DMS 273 (cell line): ENCODE measurements around the gene AFF3.
A peak's percentile ranks its signal among the peaks of the same experiment; 100 is the strongest.

Source experiments
- DNase-seq: peaks from one replicate; lab custom pipeline; 2025; ENCODE audit not compliant: unreplicated experiment; lab: John Stamatoyannopoulos, UW

The AFF3 gene

DNA sequence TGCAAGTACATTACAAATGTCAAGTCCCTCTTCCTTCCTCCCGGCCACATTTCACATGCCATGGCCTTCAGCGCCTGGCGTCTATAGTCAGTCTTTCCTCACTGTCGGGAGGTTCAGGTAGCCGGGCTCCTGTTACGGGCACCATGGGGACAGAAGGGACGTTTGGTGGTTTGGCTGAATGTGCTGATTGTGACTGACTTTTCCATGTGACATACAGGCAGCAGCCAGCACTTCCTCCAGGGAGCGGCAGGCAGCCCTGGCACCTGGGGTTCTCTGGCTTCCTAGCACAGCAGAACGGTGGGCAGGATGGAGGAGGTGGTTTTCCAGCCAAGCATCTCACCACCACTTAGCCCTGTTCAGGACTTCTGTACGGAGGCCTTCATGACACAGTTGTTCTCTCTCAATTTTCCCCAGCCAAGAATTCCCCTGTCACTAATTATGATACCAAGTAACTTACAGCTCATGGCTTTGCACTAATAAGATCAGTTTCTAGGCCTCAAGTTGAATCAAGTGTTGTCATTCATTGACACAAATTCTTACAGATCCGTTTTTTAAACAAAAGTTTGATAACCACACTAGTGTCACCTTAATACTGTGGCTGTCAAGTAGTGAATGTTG is 568.6 kb downstream of the AFF3 start:
- DNase-seq: no peak

DNA sequence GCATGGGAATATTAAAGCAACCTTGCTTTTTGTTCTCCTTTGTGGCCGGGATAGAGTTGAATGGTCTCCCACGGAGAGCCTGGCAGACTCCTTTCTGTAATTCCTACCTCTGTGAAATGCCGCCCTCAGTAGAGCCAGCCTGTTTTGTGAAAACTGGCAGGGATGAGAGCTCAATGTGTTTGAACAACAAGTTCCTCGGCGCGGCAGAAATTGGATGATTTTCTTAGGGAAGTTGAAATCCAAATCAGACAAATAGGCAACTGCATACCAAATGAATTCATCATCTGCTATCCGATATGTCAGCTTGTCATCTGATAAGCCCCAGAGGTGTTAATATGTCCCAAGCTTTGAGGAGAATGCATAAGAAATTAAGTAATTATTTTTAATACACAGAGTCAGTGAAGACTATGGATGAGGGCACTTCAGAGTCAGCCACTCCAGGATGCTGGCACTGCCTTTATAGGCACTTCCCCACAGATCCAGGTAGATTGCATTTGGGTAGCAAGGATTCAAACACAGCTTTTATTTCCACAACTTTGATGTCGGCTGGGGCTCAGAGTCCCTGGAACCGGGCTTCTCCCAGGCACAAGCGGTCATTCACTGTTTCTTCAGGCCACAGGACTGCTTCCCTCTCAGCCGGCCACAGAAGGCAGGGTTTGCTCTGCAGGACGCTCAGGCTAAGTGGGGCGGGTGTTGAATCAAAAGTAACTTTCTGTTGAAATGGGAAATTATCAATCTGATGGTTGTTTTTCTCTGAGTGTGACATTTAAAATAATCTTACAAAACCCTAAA is 569.8 kb downstream of the AFF3 start:
- peak; percentile 57 for DNase-seq

DNA sequence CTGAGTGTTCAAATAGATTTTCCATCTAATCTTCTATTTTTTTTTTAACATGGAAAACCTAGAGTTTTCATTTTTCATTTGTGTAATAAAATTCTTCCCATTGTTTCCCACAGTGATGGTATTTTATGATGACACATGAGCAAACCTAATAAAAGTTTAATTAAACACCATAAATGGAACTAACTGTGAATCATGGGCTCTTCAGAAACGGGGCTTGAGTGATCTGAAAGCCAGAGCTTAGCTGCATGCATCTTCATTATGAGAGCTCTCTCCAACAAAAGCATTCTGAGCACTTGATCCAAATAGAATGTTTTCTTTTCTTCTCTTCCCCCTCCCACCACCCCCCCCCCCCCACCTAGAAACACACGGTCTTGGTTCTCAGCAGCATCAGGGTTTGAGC is 570.4 kb downstream of the AFF3 start:
- peak; percentile 36 for DNase-seq

DNA sequence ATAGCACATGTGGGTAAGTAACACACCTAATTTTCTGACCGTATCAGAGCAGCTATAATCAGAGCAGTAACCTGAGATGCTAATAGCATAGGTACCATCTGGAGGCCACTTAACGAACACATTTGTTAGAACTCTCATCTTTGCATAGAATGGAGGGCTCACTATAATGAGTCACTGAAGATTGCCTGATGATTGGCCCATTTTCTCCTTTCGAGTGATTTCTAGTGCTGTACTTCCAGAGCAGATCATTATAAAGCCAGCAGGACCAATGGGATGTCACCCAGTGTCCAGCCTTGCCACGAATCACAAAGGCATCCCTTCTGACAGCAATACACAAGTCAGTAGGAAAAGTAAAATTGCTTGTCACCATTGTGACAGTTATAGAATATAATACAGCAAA is 570.9 kb downstream of the AFF3 start:
- DNase-seq: peak; percentile 95

DNA sequence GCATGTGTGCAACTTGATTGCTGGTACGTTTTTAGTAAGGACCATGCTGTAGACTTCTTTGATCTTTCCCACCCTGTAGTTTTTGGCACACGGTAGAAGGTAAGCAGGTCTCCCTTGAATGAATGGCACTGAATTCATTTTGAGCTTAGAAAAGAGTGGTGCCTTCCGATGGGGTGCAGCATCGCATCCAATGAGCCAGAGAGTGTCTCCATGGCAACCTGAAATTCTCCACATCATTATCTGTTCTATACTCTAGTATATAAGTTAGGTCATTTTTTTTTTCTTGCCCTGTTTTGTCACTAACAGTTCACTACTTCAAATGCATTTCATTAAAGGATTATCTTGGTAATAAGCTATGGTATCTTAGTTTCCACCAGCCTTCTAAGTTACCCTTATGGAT is 571.4 kb downstream of the AFF3 start:
- DNase-seq: peak; percentile 42

DNA sequence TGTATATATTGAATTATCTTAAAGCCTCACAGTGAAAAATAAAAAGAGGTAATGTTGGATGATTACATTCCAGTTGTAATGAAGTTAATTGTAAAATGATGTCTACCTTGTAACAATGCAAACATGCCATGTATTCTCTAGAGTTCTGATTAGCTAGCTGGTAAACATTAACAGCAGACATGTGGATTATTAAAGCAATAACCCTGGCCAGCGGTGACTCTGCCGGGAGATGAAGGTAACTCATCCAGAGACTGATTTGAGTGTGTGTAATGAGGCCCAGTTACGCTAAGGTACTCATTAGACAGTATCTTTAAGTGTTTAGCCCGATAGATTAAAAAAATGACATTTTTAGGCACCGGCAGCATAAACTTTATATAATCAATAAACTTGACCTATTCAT is 573.0 kb downstream of the AFF3 start:
- no peak for DNase-seq

GRCh38 chr2:99565227-99565626 is 577.2 kb downstream of the AFF3 start:
- DNase-seq: no peak

DNA sequence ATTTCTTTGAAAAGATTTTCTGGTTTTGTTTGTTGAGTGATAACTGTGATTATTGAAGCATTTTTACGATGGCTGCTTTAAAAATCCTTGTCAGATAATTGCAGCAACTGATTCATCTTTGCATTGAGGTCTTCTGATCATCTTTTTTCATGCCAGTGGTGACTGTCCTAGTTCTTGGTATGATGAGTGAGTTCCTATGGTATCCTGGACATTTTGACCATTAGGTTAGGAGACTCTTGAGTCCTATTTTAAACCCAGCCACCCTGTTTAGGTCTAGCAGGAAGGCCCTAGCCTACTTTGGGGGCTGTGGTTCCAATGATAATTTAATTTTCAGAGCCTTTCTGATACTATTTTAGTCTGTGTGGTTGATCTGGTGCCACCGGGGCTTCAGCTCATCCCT is 579.9 kb downstream of the AFF3 start:
- DNase-seq: no peak

DNA sequence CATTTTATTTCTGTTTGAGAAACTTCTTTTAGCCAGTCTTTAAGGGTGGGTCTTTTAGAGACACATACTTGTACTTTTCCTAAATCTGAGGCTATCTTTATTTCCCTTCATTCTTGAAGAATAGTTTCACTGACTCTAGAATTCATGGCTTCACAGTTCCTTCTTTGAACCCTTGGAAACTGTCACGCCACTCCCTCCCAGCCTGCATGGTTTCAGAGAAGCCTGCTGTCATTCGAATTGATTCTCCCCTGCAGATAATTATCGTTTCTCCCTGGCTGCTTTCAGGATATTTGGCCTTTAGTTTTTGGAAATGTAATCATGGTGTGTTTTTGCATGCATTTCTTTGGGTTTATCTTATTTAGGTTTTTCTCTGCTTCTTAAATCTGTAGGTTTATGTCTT is 580.6 kb downstream of the AFF3 start:
- DNase-seq: no peak

DNA sequence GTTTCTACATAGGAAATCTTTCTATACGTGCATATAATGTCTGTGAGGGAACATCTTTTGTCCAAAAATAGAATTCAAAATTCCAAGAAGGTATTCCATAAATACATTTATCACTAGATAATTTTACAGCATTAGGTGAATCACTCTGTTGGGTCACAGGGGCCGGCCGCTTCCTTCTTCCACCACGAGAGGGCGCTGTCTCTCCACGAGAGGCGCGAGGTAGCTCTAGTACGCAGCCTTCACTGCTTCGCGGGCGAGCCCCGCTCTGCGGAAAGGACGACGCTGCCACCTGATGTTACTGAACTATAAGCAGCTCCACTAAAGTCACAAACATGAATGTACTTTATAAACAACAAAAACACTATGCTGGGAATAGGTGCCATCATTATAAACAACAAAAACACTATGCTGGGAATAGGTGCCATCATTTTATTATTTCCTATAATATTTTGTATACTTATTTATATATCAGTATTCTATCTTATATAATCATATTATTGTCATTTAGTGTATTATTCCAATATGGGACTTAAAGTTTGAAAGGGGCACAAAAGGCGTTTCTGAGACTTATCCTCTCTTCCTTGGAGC is 583.2 kb downstream of the AFF3 start:
- DNase-seq: peak; percentile 91

DNA sequence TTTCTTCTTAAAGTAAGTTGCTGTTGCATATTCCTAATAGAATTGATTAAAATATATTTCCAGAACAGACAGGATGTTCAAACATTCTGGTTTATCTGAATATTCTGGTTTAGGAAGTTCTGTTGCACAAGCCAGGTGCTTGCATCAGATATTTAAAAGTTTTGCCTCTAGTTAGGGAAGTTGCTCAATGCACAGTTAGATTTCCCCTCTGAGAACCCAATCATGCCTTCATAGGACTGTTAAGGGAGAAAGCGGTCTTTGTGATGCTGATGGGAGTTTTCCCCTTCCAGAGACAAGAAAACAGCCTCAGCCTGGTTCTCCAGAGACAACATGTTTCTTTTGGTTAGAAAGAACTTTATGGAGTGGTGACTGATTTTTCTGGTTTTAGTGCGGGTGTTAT is 587.0 kb downstream of the AFF3 start:
- DNase-seq: no peak

- DNase-seq: no peak
Measured at GRCh38 chr2:99554871-99555270, 587.5 kb downstream of the AFF3 start.

- DNase-seq: no peak
Measured at GRCh38 chr2:99554238-99554637, 588.2 kb downstream of the AFF3 start.

GRCh38 chr2:99552529-99552928 is 589.9 kb downstream of the AFF3 start:
- DNase-seq: peak; percentile 70

DNA sequence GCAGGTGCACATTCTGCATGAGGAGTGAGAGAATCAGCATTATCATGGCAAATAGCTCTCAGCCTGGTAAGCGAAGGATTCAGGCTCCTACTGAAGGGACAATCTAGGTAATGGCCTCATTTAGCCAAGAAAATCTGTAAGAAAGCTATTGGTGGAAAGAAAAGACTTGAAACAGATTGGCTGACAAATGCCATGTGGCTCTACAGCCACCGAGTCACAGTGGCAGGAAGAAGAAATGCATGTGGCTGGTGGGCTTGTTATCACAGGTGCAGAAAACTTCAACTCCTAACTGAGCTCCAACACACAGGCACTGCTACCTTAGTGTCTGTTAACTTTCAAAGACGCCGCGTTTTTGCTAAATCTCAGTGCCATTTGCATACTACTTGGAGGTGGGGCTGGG is 592.0 kb downstream of the AFF3 start:
- peak; percentile 22 for DNase-seq

GRCh38 chr2:99545604-99546003 is 596.8 kb downstream of the AFF3 start:
- no peak for DNase-seq

DNA sequence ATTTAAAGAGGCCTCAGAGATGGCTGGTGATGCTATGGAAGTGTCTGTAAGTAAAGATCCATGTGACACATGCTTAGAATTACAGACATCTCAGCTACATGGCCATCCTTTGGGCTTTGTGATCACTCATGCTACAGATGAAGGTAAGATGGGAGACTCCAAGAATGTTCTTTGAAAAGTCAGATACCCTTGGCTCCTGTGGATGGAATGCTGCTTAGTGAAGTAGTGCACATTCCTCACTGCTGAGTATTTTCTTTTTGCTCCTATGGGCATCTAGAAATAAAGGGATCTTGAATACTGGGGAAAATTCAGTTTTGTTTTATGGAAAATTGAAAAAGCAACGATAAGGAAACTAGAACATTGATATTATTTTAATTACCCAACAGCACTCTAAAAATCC is 597.3 kb downstream of the AFF3 start:
- no peak for DNase-seq

DNA sequence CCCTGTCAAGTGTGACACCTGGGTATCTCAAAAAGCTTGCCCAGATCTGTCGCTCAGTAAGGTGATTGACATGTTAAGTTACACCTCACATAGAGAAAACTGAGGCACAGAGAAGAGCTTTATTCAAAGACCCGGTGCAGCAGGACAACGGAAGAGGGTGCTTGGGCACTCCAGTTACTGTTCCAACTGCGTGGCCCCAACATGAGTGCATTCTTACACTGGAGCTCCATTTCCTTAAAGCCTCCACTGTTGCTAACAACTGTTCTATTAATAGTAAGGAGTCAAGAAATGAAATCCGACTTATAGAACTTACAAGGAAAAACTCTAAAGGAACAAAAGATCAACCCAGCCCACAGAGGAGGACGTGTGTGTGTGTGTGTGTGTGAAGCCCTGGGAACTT is 597.8 kb downstream of the AFF3 start:
- no peak for DNase-seq

GRCh38 chr2:99543247-99543646 is 599.1 kb downstream of the AFF3 start:
- DNase-seq: no peak

- DNase-seq: no peak
Measured at GRCh38 chr2:99537910-99538485, 604.4 kb downstream of the AFF3 start.

- no peak for DNase-seq
Measured at GRCh38 chr2:99524056-99524455, 618.3 kb downstream of the AFF3 start.

DNA sequence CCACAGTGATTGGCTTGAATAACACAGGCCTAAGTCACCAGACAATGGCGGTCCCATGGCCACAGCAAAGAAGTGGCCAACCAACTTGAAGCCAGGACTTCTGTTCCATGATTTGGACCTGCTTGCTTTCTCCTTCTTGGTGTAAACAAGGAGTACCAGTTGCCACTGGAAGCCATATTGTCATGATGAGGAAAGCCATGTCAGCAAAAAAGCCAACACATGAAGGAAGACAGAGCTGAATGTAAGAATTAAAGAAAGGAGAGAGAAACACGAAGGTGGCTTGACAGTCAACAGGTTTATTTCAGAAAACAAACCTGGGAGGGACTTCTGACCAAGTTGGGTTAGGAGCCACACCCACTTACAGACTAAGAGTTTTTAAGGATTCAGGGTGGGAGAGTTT is 620.2 kb downstream of the AFF3 start:
- no peak for DNase-seq
